ENCODE measurements around the gene PDZD2. TPM values are rescaled to one million over a fixed set of nuclear protein-coding genes. Genes with fewer than 3 reads are reported as not detected.
"Not testable (repeated sequence)": the region's sequence is repeated elsewhere in the genome, so short reads cannot be mapped to it uniquely, and the experiment has no call there.

PDZD2 gene
- total RNA-seq, 1 donor from 2014 or later: 42.7 TPM

GRCh38 chr5:31965227-31965626 is 326.3 kb downstream of the PDZD2 start:
- H3K9me3 ChIP-seq: no peaks in the 10 kb centered on the region
- H3K36me3 ChIP-seq: no peaks in the 10 kb centered on the region
- H3K4me1 ChIP-seq: peaks cover 24% of the 10 kb centered on the region
- no peak overlapping the region for H3K27ac ChIP-seq
- TF ChIP-seq POLR2AphosphoS5 (IDR thresholded peaks at IDR 0.05; ENCODE audit: insufficient read depth in 1 of 2, low read depth in 1 of 2) (no peak), CTCF (IDR thresholded peaks at IDR 0.05) (no peak), POLR2A (IDR thresholded peaks at IDR 0.05) (no peak)
- H3K4me3 ChIP-seq: no peak overlapping the region
- intact Hi-C loops (cut with DNase I): no loop called here
- no peak for DNase-seq (ENCODE audit: extremely low spot score in 2 of 2)
- H3K27me3 ChIP-seq: no peaks in the 10 kb centered on the region

- Histone ChIP-seq H3K27ac (no peak overlapping the region), H3K9me3 (no peaks in the 10 kb centered on the region), H3K27me3 (no peaks in the 10 kb centered on the region), H3K4me3 (no peak overlapping the region), H3K4me1 (peaks cover 24% of the 10 kb centered on the region), H3K36me3 (no peaks in the 10 kb centered on the region)
- DNase-seq (ENCODE audit: extremely low spot score in 2 of 2): no peak
- TF ChIP-seq CTCF (IDR thresholded peaks at IDR 0.05): no peak
- TF ChIP-seq POLR2A (IDR thresholded peaks at IDR 0.05): no peak
- TF ChIP-seq POLR2AphosphoS5 (IDR thresholded peaks at IDR 0.05; ENCODE audit: insufficient read depth in 1 of 2, low read depth in 1 of 2): no peak
- intact Hi-C loops (cut with DNase I): no loop called here
Measured at GRCh38 chr5:31966936-31967335, 328.0 kb downstream of the PDZD2 start.

- Histone ChIP-seq H3K9me3 (no peaks in the 10 kb centered on the region), H3K27ac (no peak overlapping the region), H3K4me3 (no peak overlapping the region), H3K36me3 (no peaks in the 10 kb centered on the region), H3K4me1 (peaks cover 20% of the 10 kb centered on the region), H3K27me3 (no peaks in the 10 kb centered on the region)
- TF ChIP-seq POLR2A (IDR thresholded peaks at IDR 0.05) (no peak), POLR2AphosphoS5 (IDR thresholded peaks at IDR 0.05; ENCODE audit: insufficient read depth in 1 of 2, low read depth in 1 of 2) (no peak), CTCF (IDR thresholded peaks at IDR 0.05) (no peak)
- DNase-seq (ENCODE audit: extremely low spot score in 2 of 2): no peak
- intact Hi-C loops (cut with DNase I): no loop called here
Measured at GRCh38 chr5:31967461-31967860, 328.5 kb downstream of the PDZD2 start.

GRCh38 chr5:31972558-31972957 is 333.6 kb downstream of the PDZD2 start:
- Histone ChIP-seq H3K36me3 (no peaks in the 10 kb centered on the region), H3K27me3 (no peaks in the 10 kb centered on the region), H3K4me3 (no peak overlapping the region), H3K9me3 (no peaks in the 10 kb centered on the region), H3K4me1 (no peaks in the 10 kb centered on the region), H3K27ac (no peak overlapping the region)
- TF ChIP-seq POLR2AphosphoS5 (IDR thresholded peaks at IDR 0.05; ENCODE audit: insufficient read depth in 1 of 2, low read depth in 1 of 2) (no peak), POLR2A (IDR thresholded peaks at IDR 0.05) (no peak), CTCF (IDR thresholded peaks at IDR 0.05) (no peak)
- no peak for DNase-seq (ENCODE audit: extremely low spot score in 2 of 2)
- intact Hi-C loops (cut with DNase I): no loop called here

GRCh38 chr5:31975189-31975612 is 336.3 kb downstream of the PDZD2 start:
- H3K36me3 ChIP-seq; H3K4me1 ChIP-seq; H3K9me3 ChIP-seq; H3K4me3 ChIP-seq; H3K27me3 ChIP-seq; DNase-seq (ENCODE audit: extremely low spot score in 2 of 2); H3K27ac ChIP-seq; intact Hi-C loops (cut with DNase I): not testable (repeated sequence)

- Histone ChIP-seq H3K27me3 (no peaks in the 10 kb centered on the region), H3K4me1 (no peaks in the 10 kb centered on the region), H3K4me3 (no peak overlapping the region), H3K9me3 (no peaks in the 10 kb centered on the region), H3K27ac (no peak overlapping the region), H3K36me3 (no peaks in the 10 kb centered on the region)
- TF ChIP-seq CTCF (IDR thresholded peaks at IDR 0.05) (no peak), POLR2A (IDR thresholded peaks at IDR 0.05) (no peak), POLR2AphosphoS5 (IDR thresholded peaks at IDR 0.05; ENCODE audit: insufficient read depth in 1 of 2, low read depth in 1 of 2) (no peak)
- intact Hi-C loops (cut with DNase I): no loop called here
- DNase-seq (ENCODE audit: extremely low spot score in 2 of 2): no peak
Measured at GRCh38 chr5:31976169-31976568, 337.2 kb downstream of the PDZD2 start.

Data from vagina (tissue), 2 donors.